HEK293 (cell line): ENCODE measurements around the gene YIPF4.

Experiments used
- FEZF1 ChIP-seq: fragments of 450-650 bp; formaldehyde crosslinking; IDR thresholded peaks from 2 replicates; pipeline ENCODE4 v1.5.1; 2016; ENCODE audit warnings: missing biosample characterization, missing genetic modification characterization
- SP2 ChIP-seq: fragments of 450-650 bp; formaldehyde crosslinking; IDR thresholded peaks from 2 replicates; pipeline ENCODE4 v1.5.1; 2016; ENCODE audit warnings: missing biosample characterization, missing genetic modification characterization
- SP7 ChIP-seq: fragments of 450-650 bp; formaldehyde crosslinking; IDR thresholded peaks from 2 replicates; pipeline ENCODE4 v1.5.1; 2016; ENCODE audit warnings: missing biosample characterization, missing genetic modification characterization
- TCF7L2 ChIP-seq: IDR thresholded peaks from 2 replicates; pipeline ENCODE4 v1.6.1; 2011; ENCODE audit warnings: low read depth, mild to moderate bottlenecking, inconsistent platforms, low read length, moderate library complexity, borderline replicate concordance
- ZBTB17 ChIP-seq: fragments of 450-650 bp; formaldehyde crosslinking; IDR thresholded peaks from 2 replicates; pipeline ENCODE4 v1.5.1; 2016; ENCODE audit warnings: missing biosample characterization, missing genetic modification characterization
- ZNF10 ChIP-seq: fragments of 450-650 bp; formaldehyde crosslinking; IDR thresholded peaks from 2 replicates; pipeline ENCODE4 v1.5.1; 2017; ENCODE audit warnings: missing biosample characterization, missing genetic modification characterization
- ZNF114 ChIP-seq: fragments of 450-650 bp; formaldehyde crosslinking; IDR thresholded peaks from 2 replicates; pipeline ENCODE4 v1.5.0; 2017; ENCODE audit warnings: missing biosample characterization, missing genetic modification characterization
- ZNF146 ChIP-seq: fragments of 450-650 bp; formaldehyde crosslinking; IDR thresholded peaks from 2 replicates; pipeline ENCODE4 v1.5.1; 2016; ENCODE audit warnings: missing biosample characterization, missing genetic modification characterization
- ZNF157 ChIP-seq: fragments of 450-650 bp; formaldehyde crosslinking; IDR thresholded peaks from 2 replicates; pipeline ENCODE4 v1.5.1; 2016; ENCODE audit warnings: missing biosample characterization, missing genetic modification characterization
- ZNF175 ChIP-seq: fragments of 450-650 bp; formaldehyde crosslinking; IDR thresholded peaks from 2 replicates; pipeline ENCODE4 v1.5.1; 2016; ENCODE audit warnings: missing biosample characterization, missing genetic modification characterization
- ZNF223 ChIP-seq: fragments of 450-650 bp; formaldehyde crosslinking; IDR thresholded peaks from 2 replicates; pipeline ENCODE4 v1.5.1; 2016; ENCODE audit warnings: missing biosample characterization, missing genetic modification characterization
- ZNF302 ChIP-seq: fragments of 450-650 bp; formaldehyde crosslinking; IDR thresholded peaks from 2 replicates; pipeline ENCODE4 v1.5.1; 2016; ENCODE audit warnings: missing biosample characterization, missing genetic modification characterization, low read depth
- ZNF37A ChIP-seq: fragments of 450-650 bp; IDR thresholded peaks from 2 replicates; pipeline ENCODE4 v1.5.1; 2018; ENCODE audit warnings: missing biosample characterization, missing genetic modification characterization
- ZNF544 ChIP-seq: fragments of 450-650 bp; formaldehyde crosslinking; IDR thresholded peaks from 2 replicates; pipeline ENCODE4 v1.5.0; 2017; ENCODE audit warnings: missing biosample characterization, missing genetic modification characterization
- ZNF785 ChIP-seq: fragments of 450-650 bp; formaldehyde crosslinking; IDR thresholded peaks from 2 replicates; pipeline ENCODE4 v1.5.1; 2016; ENCODE audit warnings: missing biosample characterization, missing genetic modification characterization
- TF ChIP-seq, protein P1 (sequence below): fragments of 450-650 bp; formaldehyde crosslinking; IDR thresholded peaks from 2 replicates; pipeline ENCODE4 v1.5.1; 2016; ENCODE audit warnings: missing biosample characterization, missing genetic modification characterization
- TF ChIP-seq, protein P2 (sequence below): fragments of 450-650 bp; formaldehyde crosslinking; IDR thresholded peaks from 2 replicates; pipeline ENCODE4 v1.5.1; 2016; ENCODE audit warnings: missing biosample characterization, missing genetic modification characterization
- TF ChIP-seq, protein P3 (sequence below): fragments of 450-650 bp; formaldehyde crosslinking; IDR thresholded peaks from 2 replicates; pipeline ENCODE4 v1.5.1; 2016; ENCODE audit warnings: missing biosample characterization, missing genetic modification characterization
- TF ChIP-seq, protein P4 (sequence below): fragments of 450-650 bp; formaldehyde crosslinking; IDR thresholded peaks from 2 replicates; pipeline ENCODE4 v1.5.1; 2017; ENCODE audit warnings: missing biosample characterization, missing genetic modification characterization
- TF ChIP-seq, protein P5 (sequence below): fragments of 450-650 bp; formaldehyde crosslinking; IDR thresholded peaks from 2 replicates; pipeline ENCODE4 v1.5.1; 2016; ENCODE audit warnings: missing biosample characterization, missing genetic modification characterization
- TF ChIP-seq, protein P6 (sequence below): fragments of 450-650 bp; formaldehyde crosslinking; IDR thresholded peaks from 2 replicates; pipeline ENCODE4 v1.5.1; 2017; ENCODE audit warnings: missing biosample characterization, missing genetic modification characterization
- TF ChIP-seq, protein P7 (sequence below): fragments of 450-650 bp; formaldehyde crosslinking; IDR thresholded peaks from 2 replicates; pipeline ENCODE4 v1.5.1; 2016; ENCODE audit warnings: missing biosample characterization, missing genetic modification characterization, low read depth
- TF ChIP-seq, protein P8 (sequence below): fragments of 450-650 bp; formaldehyde crosslinking; IDR thresholded peaks from 2 replicates; pipeline ENCODE4 v1.5.1; 2016; ENCODE audit warnings: missing biosample characterization, missing genetic modification characterization
- TF ChIP-seq, protein P9 (sequence below): fragments of 450-650 bp; formaldehyde crosslinking; IDR thresholded peaks from 2 replicates; pipeline ENCODE4 v1.5.1; 2017; ENCODE audit warnings: missing biosample characterization, missing genetic modification characterization

YIPF4 gene

DNA sequence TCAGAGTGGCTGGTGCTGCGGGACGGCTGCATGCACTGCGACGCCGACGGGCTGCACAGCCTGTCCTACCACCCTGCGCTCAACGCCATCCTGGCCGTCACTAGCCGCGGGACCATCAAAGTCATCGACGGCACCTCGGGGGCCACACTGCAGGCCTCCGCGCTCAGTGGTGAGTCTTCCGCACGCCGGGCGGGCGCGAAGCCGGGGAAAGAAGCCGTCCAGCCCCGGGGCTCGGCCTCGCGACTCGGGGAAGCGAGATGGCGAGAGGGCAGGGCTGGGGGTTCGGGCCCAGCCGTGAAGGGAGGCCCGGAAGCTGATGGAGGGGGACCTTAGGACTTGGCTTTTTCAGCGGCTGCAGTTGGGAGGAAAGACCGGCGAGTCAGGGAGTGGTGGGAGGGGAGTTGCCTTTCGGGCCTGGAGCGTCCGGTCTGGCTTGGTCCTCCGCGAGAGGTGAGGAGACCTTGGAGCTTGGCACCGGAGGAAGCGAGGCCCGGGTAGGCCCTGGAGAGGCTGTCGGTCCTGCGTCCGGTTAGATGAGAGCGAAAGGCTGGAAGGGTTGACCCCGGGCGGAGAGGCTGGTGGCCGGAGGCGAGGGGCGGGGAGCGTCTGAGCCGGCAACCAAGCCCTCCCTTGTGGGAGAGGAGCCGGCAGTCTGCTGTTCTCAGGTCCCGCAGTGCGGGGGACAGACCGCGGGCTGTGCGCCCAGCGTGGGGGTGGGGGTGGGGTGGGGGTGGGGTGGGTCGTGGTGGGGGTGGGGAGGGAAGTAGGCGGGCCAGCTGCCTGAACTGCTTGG is 79.8 kb downstream of the YIPF4 start (continued):
- no peak for TF ChIP-seq ZNF37A (tag by site-specific recombination)
- TF ChIP-seq, protein P1, sequence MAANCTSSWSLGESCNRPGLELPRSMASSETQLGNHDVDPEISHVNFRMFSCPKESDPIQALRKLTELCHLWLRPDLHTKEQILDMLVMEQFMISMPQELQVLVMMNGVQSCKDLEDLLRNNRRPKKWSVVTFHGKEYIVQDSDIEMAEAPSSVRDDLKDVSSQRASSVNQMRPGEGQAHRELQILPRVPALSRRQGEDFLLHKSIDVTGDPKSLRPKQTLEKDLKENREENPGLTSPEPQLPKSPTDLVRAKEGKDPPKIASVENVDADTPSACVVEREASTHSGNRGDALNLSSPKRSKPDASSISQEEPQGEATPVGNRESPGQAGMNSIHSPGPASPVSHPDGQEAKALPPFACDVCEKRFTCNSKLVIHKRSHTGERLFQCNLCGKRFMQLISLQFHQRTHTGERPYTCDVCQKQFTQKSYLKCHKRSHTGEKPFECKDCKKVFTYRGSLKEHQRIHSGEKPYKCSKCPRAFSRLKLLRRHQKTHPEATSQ (tag by site-specific recombination): 0 out of 2 replicates have a peak, but pooled peaks have one; percentile 18
- TF ChIP-seq ZNF302 (tag by site-specific recombination): no peak
- TF ChIP-seq ZNF223 (tag by site-specific recombination): no peak
- TF ChIP-seq, protein P2, sequence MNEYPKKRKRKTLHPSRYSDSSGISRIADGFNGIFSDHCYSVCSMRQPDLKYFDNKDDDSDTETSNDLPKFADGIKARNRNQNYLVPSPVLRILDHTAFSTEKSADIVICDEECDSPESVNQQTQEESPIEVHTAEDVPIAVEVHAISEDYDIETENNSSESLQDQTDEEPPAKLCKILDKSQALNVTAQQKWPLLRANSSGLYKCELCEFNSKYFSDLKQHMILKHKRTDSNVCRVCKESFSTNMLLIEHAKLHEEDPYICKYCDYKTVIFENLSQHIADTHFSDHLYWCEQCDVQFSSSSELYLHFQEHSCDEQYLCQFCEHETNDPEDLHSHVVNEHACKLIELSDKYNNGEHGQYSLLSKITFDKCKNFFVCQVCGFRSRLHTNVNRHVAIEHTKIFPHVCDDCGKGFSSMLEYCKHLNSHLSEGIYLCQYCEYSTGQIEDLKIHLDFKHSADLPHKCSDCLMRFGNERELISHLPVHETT (tag by site-specific recombination): no peak
- no peak for TF ChIP-seq ZNF10 (tag by site-specific recombination)
- TF ChIP-seq, protein P3, sequence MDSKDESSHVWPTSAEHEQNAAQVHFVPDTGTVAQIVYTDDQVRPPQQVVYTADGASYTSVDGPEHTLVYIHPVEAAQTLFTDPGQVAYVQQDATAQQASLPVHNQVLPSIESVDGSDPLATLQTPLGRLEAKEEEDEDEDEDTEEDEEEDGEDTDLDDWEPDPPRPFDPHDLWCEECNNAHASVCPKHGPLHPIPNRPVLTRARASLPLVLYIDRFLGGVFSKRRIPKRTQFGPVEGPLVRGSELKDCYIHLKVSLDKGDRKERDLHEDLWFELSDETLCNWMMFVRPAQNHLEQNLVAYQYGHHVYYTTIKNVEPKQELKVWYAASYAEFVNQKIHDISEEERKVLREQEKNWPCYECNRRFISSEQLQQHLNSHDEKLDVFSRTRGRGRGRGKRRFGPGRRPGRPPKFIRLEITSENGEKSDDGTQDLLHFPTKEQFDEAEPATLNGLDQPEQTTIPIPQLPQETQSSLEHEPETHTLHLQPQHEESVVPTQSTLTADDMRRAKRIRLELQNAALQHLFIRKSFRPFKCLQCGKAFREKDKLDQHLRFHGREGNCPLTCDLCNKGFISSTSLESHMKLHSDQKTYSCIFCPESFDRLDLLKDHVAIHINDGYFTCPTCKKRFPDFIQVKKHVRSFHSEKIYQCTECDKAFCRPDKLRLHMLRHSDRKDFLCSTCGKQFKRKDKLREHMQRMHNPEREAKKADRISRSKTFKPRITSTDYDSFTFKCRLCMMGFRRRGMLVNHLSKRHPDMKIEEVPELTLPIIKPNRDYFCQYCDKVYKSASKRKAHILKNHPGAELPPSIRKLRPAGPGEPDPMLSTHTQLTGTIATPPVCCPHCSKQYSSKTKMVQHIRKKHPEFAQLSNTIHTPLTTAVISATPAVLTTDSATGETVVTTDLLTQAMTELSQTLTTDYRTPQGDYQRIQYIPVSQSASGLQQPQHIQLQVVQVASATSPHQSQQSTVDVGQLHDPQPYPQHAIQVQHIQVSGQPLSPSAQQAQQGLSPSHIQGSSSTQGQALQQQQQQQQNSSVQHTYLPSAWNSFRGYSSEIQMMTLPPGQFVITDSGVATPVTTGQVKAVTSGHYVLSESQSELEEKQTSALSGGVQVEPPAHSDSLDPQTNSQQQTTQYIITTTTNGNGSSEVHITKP (tag by site-specific recombination): no peak
- TF ChIP-seq ZNF146 (tag by site-specific recombination): no peak
- TF ChIP-seq, protein P4, sequence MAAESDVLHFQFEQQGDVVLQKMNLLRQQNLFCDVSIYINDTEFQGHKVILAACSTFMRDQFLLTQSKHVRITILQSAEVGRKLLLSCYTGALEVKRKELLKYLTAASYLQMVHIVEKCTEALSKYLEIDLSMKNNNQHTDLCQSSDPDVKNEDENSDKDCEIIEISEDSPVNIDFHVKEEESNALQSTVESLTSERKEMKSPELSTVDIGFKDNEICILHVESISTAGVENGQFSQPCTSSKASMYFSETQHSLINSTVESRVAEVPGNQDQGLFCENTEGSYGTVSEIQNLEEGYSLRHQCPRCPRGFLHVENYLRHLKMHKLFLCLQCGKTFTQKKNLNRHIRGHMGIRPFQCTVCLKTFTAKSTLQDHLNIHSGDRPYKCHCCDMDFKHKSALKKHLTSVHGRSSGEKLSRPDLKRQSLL (tag by site-specific recombination): no peak
- no peak for TF ChIP-seq ZNF785 (tag by site-specific recombination)
- TF ChIP-seq ZNF544 (tag by site-specific recombination): no peak
- 0 out of 2 replicates have a peak, but pooled peaks have one; percentile 8 for TF ChIP-seq SP7
- TF ChIP-seq, protein P5, sequence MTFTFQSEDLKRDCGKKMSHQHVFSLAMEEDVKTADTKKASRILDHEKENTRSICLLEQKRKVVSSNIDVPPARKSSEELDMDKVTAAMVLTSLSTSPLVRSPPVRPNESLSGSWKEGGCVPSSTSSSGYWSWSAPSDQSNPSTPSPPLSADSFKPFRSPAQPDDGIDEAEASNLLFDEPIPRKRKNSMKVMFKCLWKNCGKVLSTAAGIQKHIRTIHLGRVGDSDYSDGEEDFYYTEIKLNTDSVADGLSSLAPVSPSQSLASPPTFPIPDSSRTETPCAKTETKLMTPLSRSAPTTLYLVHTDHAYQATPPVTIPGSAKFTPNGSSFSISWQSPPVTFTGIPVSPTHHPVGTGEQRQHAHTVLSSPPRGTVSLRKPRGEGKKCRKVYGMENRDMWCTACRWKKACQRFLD (tag by site-specific recombination): no peak
- no peak for TF ChIP-seq ZNF157 (tag by site-specific recombination)
- TF ChIP-seq ZNF175 (tag by site-specific recombination): no peak
- TF ChIP-seq, protein P6, sequence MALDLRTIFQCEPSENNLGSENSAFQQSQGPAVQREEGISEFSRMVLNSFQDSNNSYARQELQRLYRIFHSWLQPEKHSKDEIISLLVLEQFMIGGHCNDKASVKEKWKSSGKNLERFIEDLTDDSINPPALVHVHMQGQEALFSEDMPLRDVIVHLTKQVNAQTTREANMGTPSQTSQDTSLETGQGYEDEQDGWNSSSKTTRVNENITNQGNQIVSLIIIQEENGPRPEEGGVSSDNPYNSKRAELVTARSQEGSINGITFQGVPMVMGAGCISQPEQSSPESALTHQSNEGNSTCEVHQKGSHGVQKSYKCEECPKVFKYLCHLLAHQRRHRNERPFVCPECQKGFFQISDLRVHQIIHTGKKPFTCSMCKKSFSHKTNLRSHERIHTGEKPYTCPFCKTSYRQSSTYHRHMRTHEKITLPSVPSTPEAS: no peak
- no peak for TF ChIP-seq ZNF114 (tag by site-specific recombination)
- TF ChIP-seq, protein P7, sequence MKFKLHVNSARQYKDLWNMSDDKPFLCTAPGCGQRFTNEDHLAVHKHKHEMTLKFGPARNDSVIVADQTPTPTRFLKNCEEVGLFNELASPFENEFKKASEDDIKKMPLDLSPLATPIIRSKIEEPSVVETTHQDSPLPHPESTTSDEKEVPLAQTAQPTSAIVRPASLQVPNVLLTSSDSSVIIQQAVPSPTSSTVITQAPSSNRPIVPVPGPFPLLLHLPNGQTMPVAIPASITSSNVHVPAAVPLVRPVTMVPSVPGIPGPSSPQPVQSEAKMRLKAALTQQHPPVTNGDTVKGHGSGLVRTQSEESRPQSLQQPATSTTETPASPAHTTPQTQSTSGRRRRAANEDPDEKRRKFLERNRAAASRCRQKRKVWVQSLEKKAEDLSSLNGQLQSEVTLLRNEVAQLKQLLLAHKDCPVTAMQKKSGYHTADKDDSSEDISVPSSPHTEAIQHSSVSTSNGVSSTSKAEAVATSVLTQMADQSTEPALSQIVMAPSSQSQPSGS: no peak
- TF ChIP-seq FEZF1 (tag by site-specific recombination): no peak
- TF ChIP-seq, protein P8, sequence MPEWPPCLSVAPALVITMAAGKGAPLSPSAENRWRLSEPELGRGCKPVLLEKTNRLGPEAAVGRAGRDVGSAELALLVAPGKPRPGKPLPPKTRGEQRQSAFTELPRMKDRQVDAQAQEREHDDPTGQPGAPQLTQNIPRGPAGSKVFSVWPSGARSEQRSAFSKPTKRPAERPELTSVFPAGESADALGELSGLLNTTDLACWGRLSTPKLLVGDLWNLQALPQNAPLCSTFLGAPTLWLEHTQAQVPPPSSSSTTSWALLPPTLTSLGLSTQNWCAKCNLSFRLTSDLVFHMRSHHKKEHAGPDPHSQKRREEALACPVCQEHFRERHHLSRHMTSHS (tag by site-specific recombination): no peak
- TF ChIP-seq, protein P9, sequence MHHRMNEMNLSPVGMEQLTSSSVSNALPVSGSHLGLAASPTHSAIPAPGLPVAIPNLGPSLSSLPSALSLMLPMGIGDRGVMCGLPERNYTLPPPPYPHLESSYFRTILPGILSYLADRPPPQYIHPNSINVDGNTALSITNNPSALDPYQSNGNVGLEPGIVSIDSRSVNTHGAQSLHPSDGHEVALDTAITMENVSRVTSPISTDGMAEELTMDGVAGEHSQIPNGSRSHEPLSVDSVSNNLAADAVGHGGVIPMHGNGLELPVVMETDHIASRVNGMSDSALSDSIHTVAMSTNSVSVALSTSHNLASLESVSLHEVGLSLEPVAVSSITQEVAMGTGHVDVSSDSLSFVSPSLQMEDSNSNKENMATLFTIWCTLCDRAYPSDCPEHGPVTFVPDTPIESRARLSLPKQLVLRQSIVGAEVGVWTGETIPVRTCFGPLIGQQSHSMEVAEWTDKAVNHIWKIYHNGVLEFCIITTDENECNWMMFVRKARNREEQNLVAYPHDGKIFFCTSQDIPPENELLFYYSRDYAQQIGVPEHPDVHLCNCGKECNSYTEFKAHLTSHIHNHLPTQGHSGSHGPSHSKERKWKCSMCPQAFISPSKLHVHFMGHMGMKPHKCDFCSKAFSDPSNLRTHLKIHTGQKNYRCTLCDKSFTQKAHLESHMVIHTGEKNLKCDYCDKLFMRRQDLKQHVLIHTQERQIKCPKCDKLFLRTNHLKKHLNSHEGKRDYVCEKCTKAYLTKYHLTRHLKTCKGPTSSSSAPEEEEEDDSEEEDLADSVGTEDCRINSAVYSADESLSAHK (tag by site-specific recombination): no peak
- TF ChIP-seq SP2 (tag by site-specific recombination): peak; percentile 42
- TF ChIP-seq TCF7L2: peak; percentile 59
- no peak for TF ChIP-seq ZBTB17 (tag by site-specific recombination)
